ENCODE data around the gene TIMM21.

TIMM21 gene

DNA sequence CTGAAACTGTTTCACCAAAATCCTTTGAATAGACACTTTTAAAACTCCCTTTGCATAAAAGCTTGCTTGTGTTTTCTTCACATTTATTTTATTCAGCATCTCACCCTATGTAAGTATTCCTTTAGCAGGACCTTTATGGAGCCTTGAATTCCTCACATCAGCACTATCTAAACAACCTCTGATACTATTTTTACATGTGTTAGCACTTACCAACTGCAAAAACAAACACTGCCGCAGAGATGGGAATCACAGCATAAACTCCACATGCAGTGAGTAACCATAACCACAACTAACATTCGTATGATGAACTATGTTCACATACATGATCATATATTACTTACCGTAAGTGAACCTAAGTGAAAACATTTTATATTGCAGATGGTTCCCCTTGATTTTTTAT lies 16.1 kb upstream of the TIMM21 start:
- H3K4me3 ChIP-seq (ENCODE audit: control insufficient read depth in 1 of 7, extremely low read depth in 1 of 7, insufficient read depth in 4 of 7, low read depth in 2 of 7, low read length in 6 of 7): no peak overlapping the region
- H3K27ac ChIP-seq (ENCODE audit: insufficient read depth in 1 of 2, low read depth in 1 of 2, low read length in 2 of 2, poor library complexity in 1 of 2, severe bottlenecking in 2 of 2): no peak overlapping the region
- ChIA-PET POLR2A (no interaction called here), CTCF (interaction anchor here (0.6 to 1.0 kb wide), 2 partner anchors 24 to 66 kb away, joined by 3 read pairs; no protein-coding TSS in a partner anchor)
- H3K9me3 ChIP-seq (ENCODE audit: control extremely low read depth in 1 of 5, control insufficient read depth in 4 of 5, insufficient read depth in 2 of 5, low read depth in 1 of 5, low read length in 4 of 5): no peaks in the 10 kb centered on the region
- H3K27me3 ChIP-seq (replicated peaks in 2 of 5; ENCODE audit: control insufficient read depth in 4 of 5, insufficient read depth in 5 of 5, low read length in 4 of 5): peaks cover 0 to 2% (median 0%) of the 10 kb centered on the region in 5 experiments
- DNase-seq: no peak
- H3K4me1 ChIP-seq (ENCODE audit: control extremely low read depth in 1 of 4, control insufficient read depth in 4 of 4, insufficient read depth in 4 of 4, low read length in 3 of 4): no peaks in the 10 kb centered on the region
- H3K36me3 ChIP-seq (ENCODE audit: control insufficient read depth in 4 of 4, insufficient read depth in 4 of 4, low read length in 3 of 4): no peaks in the 10 kb centered on the region
- no CpG with 5 or more reads among the region's 3 CpGs for WGBS (ENCODE audit: insufficient coverage)

DNA sequence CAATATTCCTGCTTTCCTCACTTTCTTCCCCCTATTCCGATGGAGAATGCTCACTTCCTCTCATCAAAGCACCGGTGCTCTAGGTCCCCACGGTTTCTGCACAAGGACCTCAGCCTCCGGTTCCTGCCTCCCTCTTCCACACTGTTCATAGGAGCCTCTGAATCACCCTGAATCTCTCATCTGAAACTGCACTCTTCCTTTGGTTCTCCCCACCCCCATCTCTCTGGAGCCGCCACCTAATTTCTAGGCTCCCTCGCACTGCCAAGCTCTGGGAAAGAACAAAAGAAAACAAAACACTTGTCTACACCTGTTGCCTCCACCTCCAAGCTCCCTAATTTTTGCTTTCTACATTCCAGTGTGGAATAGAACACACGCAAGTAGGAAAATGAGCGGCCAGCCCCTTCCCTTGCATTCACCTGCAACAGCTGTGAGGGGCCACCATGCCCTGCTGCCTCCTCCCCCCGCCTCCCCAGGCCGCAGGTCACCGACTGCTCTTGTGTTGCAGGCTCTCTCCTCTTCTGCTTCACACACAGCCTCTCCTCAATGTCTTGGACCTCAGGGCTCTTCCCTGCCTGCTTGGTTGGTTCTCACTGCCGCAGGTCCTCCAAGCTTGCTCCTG lies 10.3 kb upstream of the TIMM21 start:
- Histone ChIP-seq H3K27me3 (replicated peaks in 2 of 5; ENCODE audit: control insufficient read depth in 4 of 5, insufficient read depth in 5 of 5, low read length in 4 of 5) (no peaks in the 10 kb centered on the region), H3K27ac (ENCODE audit: insufficient read depth in 1 of 2, low read depth in 1 of 2, low read length in 2 of 2, poor library complexity in 1 of 2, severe bottlenecking in 2 of 2) (no peak overlapping the region), H3K36me3 (ENCODE audit: control insufficient read depth in 4 of 4, insufficient read depth in 4 of 4, low read length in 3 of 4) (no peaks in the 10 kb centered on the region), H3K9me3 (ENCODE audit: control extremely low read depth in 1 of 5, control insufficient read depth in 4 of 5, insufficient read depth in 2 of 5, low read depth in 1 of 5, low read length in 4 of 5) (no peaks in the 10 kb centered on the region), H3K4me1 (ENCODE audit: control extremely low read depth in 1 of 4, control insufficient read depth in 4 of 4, insufficient read depth in 4 of 4, low read length in 3 of 4) (peaks cover 0 to 7% (median 0%) of the 10 kb centered on the region in 4 experiments), H3K4me3 (ENCODE audit: control insufficient read depth in 1 of 7, extremely low read depth in 1 of 7, insufficient read depth in 4 of 7, low read depth in 2 of 7, low read length in 6 of 7) (no peak overlapping the region)
- WGBS (ENCODE audit: insufficient coverage): 89% methylated on average over 10 of the region's 12 CpGs
- ChIA-PET CTCF (no interaction called here), POLR2A (no interaction called here)
- no peak for DNase-seq

DNA sequence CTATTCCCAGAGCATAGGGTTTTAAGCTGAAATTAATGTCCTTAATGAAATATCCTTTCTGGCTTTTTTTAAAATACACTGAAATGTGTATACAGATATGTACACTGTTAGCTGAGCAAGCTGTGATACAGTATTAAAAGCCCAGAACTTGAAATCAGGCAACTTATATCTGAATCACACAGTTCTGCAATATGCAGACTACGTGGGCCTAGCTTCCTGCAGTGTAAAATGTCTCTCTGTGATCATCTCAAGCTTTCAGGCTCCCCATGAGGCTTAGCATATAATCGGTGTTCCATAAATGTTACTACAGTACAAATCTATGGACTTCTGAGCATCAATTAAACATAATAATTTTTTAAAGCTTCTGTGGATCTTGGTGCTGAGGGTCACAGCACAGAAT lies 8.9 kb upstream of the TIMM21 start:
- DNase-seq: no peak
- H3K27ac ChIP-seq (ENCODE audit: insufficient read depth in 1 of 2, low read depth in 1 of 2, low read length in 2 of 2, poor library complexity in 1 of 2, severe bottlenecking in 2 of 2): no peak overlapping the region
- WGBS (ENCODE audit: insufficient coverage): 85% methylated on average over 1 of the region's 2 CpGs
- H3K9me3 ChIP-seq (ENCODE audit: control extremely low read depth in 1 of 5, control insufficient read depth in 4 of 5, insufficient read depth in 2 of 5, low read depth in 1 of 5, low read length in 4 of 5): no peaks in the 10 kb centered on the region
- ChIA-PET CTCF (interaction anchor here (1.1 to 1.5 kb wide), 2 partner anchors 10 to 15 kb away, joined by 3 to 4 read pairs; no protein-coding TSS in a partner anchor), POLR2A (no interaction called here)
- no peaks in the 10 kb centered on the region for H3K27me3 ChIP-seq (replicated peaks in 2 of 5; ENCODE audit: control insufficient read depth in 4 of 5, insufficient read depth in 5 of 5, low read length in 4 of 5)
- H3K4me1 ChIP-seq (ENCODE audit: control extremely low read depth in 1 of 4, control insufficient read depth in 4 of 4, insufficient read depth in 4 of 4, low read length in 3 of 4): peaks cover 0 to 7% (median 0%) of the 10 kb centered on the region in 4 experiments
- H3K4me3 ChIP-seq (ENCODE audit: control insufficient read depth in 1 of 7, extremely low read depth in 1 of 7, insufficient read depth in 4 of 7, low read depth in 2 of 7, low read length in 6 of 7): no peak overlapping the region
- no peaks in the 10 kb centered on the region for H3K36me3 ChIP-seq (ENCODE audit: control insufficient read depth in 4 of 4, insufficient read depth in 4 of 4, low read length in 3 of 4)

DNA sequence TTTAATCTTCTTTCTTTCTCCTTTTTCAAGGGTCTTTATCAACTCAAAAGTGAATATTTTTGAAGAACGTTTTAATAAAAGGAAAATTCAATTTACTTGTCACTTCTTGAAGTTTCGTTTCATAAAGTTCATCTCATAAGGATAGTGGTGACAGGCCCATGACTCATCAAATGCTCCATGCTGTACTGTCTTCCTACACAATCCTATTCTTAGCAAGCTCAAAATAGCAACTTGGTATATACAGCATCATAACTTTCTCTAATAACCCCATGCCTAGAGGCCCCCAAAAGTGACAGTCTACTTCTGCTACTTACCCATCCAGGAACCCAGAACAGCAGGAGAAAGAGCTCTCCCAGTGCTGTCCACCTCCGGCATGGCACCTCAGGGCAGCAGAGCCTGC lies 8.4 kb upstream of the TIMM21 start:
- Histone ChIP-seq H3K27me3 (replicated peaks in 2 of 5; ENCODE audit: control insufficient read depth in 4 of 5, insufficient read depth in 5 of 5, low read length in 4 of 5) (no peaks in the 10 kb centered on the region), H3K36me3 (ENCODE audit: control insufficient read depth in 4 of 4, insufficient read depth in 4 of 4, low read length in 3 of 4) (no peaks in the 10 kb centered on the region), H3K4me1 (ENCODE audit: control extremely low read depth in 1 of 4, control insufficient read depth in 4 of 4, insufficient read depth in 4 of 4, low read length in 3 of 4) (peaks cover 0 to 7% (median 0%) of the 10 kb centered on the region in 4 experiments), H3K4me3 (ENCODE audit: control insufficient read depth in 1 of 7, extremely low read depth in 1 of 7, insufficient read depth in 4 of 7, low read depth in 2 of 7, low read length in 6 of 7) (no peak overlapping the region), H3K9me3 (ENCODE audit: control extremely low read depth in 1 of 5, control insufficient read depth in 4 of 5, insufficient read depth in 2 of 5, low read depth in 1 of 5, low read length in 4 of 5) (no peaks in the 10 kb centered on the region), H3K27ac (ENCODE audit: insufficient read depth in 1 of 2, low read depth in 1 of 2, low read length in 2 of 2, poor library complexity in 1 of 2, severe bottlenecking in 2 of 2) (no peak overlapping the region)
- 88% methylated on average over 2 of the region's 3 CpGs for WGBS (ENCODE audit: insufficient coverage)
- POLR2A ChIA-PET: no interaction called here
- DNase-seq: peak in 2 of 3 donors; percentile 13 to 24
- CTCF ChIA-PET: interaction anchor here (1.1 to 1.5 kb wide), 2 partner anchors 9 to 14 kb away, joined by 3 to 4 read pairs; no protein-coding TSS in a partner anchor

DNA sequence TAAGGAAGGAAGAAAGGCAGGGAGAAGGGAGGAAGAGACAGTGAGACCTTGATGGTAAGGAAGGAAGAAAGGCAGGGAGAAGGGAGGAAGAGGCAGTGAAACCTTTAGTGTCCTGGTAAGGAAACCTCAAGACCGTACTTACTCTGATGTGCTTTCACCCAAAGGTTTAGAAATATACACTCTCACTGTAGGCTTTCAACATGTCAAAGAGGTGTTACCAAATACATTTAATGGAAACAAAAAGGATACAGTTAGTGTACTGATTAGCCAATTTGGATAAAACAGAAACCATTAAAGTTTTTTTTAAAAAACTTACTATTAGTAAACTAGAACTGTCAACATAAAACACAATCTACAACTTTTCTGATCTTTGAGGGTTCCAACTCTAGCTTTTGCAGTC lies 7.7 kb upstream of the TIMM21 start:
- no peak overlapping the region for H3K4me3 ChIP-seq (ENCODE audit: control insufficient read depth in 1 of 7, extremely low read depth in 1 of 7, insufficient read depth in 4 of 7, low read depth in 2 of 7, low read length in 6 of 7)
- CTCF ChIA-PET: interaction anchor here (1.5 kb wide), 1 partner anchor 8 kb away, joined by 3 read pairs; no protein-coding TSS in a partner anchor
- H3K27me3 ChIP-seq (replicated peaks in 2 of 5; ENCODE audit: control insufficient read depth in 4 of 5, insufficient read depth in 5 of 5, low read length in 4 of 5): no peaks in the 10 kb centered on the region
- no peak for DNase-seq
- H3K9me3 ChIP-seq (ENCODE audit: control extremely low read depth in 1 of 5, control insufficient read depth in 4 of 5, insufficient read depth in 2 of 5, low read depth in 1 of 5, low read length in 4 of 5): no peaks in the 10 kb centered on the region
- WGBS (ENCODE audit: insufficient coverage): no CpG with 5 or more reads among the region's 1 CpG
- H3K36me3 ChIP-seq (ENCODE audit: control insufficient read depth in 4 of 4, insufficient read depth in 4 of 4, low read length in 3 of 4): no peaks in the 10 kb centered on the region
- H3K4me1 ChIP-seq (ENCODE audit: control extremely low read depth in 1 of 4, control insufficient read depth in 4 of 4, insufficient read depth in 4 of 4, low read length in 3 of 4): peaks cover 0 to 7% (median 0%) of the 10 kb centered on the region in 4 experiments
- POLR2A ChIA-PET: no interaction called here
- H3K27ac ChIP-seq (ENCODE audit: insufficient read depth in 1 of 2, low read depth in 1 of 2, low read length in 2 of 2, poor library complexity in 1 of 2, severe bottlenecking in 2 of 2): no peak overlapping the region

DNA sequence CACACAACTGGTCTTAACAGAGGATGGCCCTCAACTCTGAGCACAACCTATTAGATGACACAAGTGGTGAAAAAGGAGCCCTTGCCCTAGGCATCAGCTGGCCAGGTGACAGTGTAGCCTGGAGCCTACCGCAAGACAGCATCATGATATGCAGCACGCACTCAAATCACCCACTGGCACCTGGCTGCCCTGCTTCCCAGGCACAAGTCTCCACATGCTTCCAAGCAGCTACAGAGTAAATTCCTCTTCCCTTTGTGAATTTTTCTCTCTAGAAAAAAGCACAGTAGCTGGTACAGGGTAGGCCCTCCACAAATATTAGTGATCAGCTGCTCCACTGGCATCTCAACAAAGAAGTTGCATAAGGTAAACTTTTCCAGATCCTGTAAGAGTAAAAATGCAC lies 6.7 kb upstream of the TIMM21 start:
- ChIA-PET CTCF (interaction anchor here (1.3 kb wide), 1 partner anchor 11 kb away, joined by 4 read pairs; no protein-coding TSS in a partner anchor), POLR2A (no interaction called here)
- no peaks in the 10 kb centered on the region for H3K36me3 ChIP-seq (ENCODE audit: control insufficient read depth in 4 of 4, insufficient read depth in 4 of 4, low read length in 3 of 4)
- no peaks in the 10 kb centered on the region for H3K9me3 ChIP-seq (ENCODE audit: control extremely low read depth in 1 of 5, control insufficient read depth in 4 of 5, insufficient read depth in 2 of 5, low read depth in 1 of 5, low read length in 4 of 5)
- DNase-seq: no peak
- 100% methylated on average over 2 of the region's 2 CpGs for WGBS (ENCODE audit: insufficient coverage)
- no peak overlapping the region for H3K27ac ChIP-seq (ENCODE audit: insufficient read depth in 1 of 2, low read depth in 1 of 2, low read length in 2 of 2, poor library complexity in 1 of 2, severe bottlenecking in 2 of 2)
- H3K27me3 ChIP-seq (replicated peaks in 2 of 5; ENCODE audit: control insufficient read depth in 4 of 5, insufficient read depth in 5 of 5, low read length in 4 of 5): no peaks in the 10 kb centered on the region
- H3K4me1 ChIP-seq (ENCODE audit: control extremely low read depth in 1 of 4, control insufficient read depth in 4 of 4, insufficient read depth in 4 of 4, low read length in 3 of 4): peaks cover 0 to 7% (median 0%) of the 10 kb centered on the region in 4 experiments
- H3K4me3 ChIP-seq (ENCODE audit: control insufficient read depth in 1 of 7, extremely low read depth in 1 of 7, insufficient read depth in 4 of 7, low read depth in 2 of 7, low read length in 6 of 7): no peak overlapping the region

DNA sequence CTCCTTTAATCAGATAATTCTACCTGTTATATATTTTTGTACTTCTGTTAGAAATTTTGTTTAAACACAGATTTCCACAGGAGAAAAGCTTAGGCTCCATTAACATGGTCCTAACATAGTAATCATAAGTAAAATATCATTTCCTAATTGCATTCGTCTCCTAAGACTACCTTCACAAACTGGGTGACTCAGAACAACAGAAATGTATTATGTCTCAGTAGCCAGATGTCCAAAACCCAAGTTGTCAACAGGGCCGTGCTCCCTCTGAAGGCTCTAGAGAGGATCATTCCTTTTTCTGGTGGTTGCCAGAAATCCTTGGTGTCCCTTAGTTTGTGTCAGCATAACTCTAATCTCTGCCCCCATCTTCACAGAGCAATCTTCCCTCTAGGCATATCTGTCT lies 6.1 kb upstream of the TIMM21 start:
- Histone ChIP-seq H3K9me3 (ENCODE audit: control extremely low read depth in 1 of 5, control insufficient read depth in 4 of 5, insufficient read depth in 2 of 5, low read depth in 1 of 5, low read length in 4 of 5) (no peaks in the 10 kb centered on the region), H3K36me3 (ENCODE audit: control insufficient read depth in 4 of 4, insufficient read depth in 4 of 4, low read length in 3 of 4) (no peaks in the 10 kb centered on the region), H3K4me1 (ENCODE audit: control extremely low read depth in 1 of 4, control insufficient read depth in 4 of 4, insufficient read depth in 4 of 4, low read length in 3 of 4) (peaks cover 2 to 11% (median 4%) of the 10 kb centered on the region in 4 experiments), H3K4me3 (ENCODE audit: control insufficient read depth in 1 of 7, extremely low read depth in 1 of 7, insufficient read depth in 4 of 7, low read depth in 2 of 7, low read length in 6 of 7) (no peak overlapping the region), H3K27me3 (replicated peaks in 2 of 5; ENCODE audit: control insufficient read depth in 4 of 5, insufficient read depth in 5 of 5, low read length in 4 of 5) (no peaks in the 10 kb centered on the region), H3K27ac (ENCODE audit: insufficient read depth in 1 of 2, low read depth in 1 of 2, low read length in 2 of 2, poor library complexity in 1 of 2, severe bottlenecking in 2 of 2) (no peak overlapping the region)
- CTCF ChIA-PET: interaction anchor here (1.3 kb wide), 1 partner anchor 12 kb away, joined by 4 read pairs; no protein-coding TSS in a partner anchor
- POLR2A ChIA-PET: no interaction called here
- DNase-seq: no peak
- WGBS (ENCODE audit: insufficient coverage): 95% methylated on average over 2 of the region's 2 CpGs
